ENCODE results near the gene TDRD7. TPM values are rescaled to one million over a fixed set of nuclear protein-coding genes. Genes with fewer than 3 reads are reported as not detected.

Gene TDRD7
- polyA plus RNA-seq, 1 donor (not counting 4 experiments of a cell fraction or from before 2014, with no cell fraction given), result 10.5 TPM

- H3K4me3 ChIP-seq (ENCODE audit: control insufficient read depth in 2 of 3, extremely low read depth in 1 of 3, insufficient read depth in 2 of 3, low read depth in 1 of 3, low read length in 3 of 3), result no peak overlapping the region
- H3K27ac ChIP-seq (ENCODE audit: control insufficient read depth, insufficient read depth, low read length), result no peak overlapping the region
- no peak for FAIRE-seq
- H3K27me3 ChIP-seq (ENCODE audit: control insufficient read depth, extremely low read depth, insufficient read depth, low read length), result no peaks in the 10 kb centered on the region
- no peak overlapping the region for H3K4me2 ChIP-seq (ENCODE audit: control insufficient read depth, extremely low read depth, insufficient read depth, low read depth, low read length)
- no peaks in the 10 kb centered on the region for H3K4me1 ChIP-seq (ENCODE audit: control insufficient read depth, extremely low read depth, insufficient read depth, low read length)
- H3K9ac ChIP-seq (ENCODE audit: control insufficient read depth, extremely low read depth, insufficient read depth, low read length), result no peak overlapping the region
- H3K9me3 ChIP-seq (ENCODE audit: control insufficient read depth, low read depth, low read length), result no peaks in the 10 kb centered on the region
- H4K20me1 ChIP-seq (ENCODE audit: control insufficient read depth, extremely low read depth, insufficient read depth, low read length), result no peaks in the 10 kb centered on the region
- no peak overlapping the region for H2AFZ ChIP-seq (ENCODE audit: control insufficient read depth, low read length)
- no peaks in the 10 kb centered on the region for H3K79me2 ChIP-seq (ENCODE audit: control insufficient read depth, insufficient read depth, low read length)
- no peaks in the 10 kb centered on the region for H3K9me1 ChIP-seq (ENCODE audit: control insufficient read depth, extremely low read depth, insufficient read depth, low read length)
- dilution Hi-C loops (cut with MboI; ENCODE audit: extremely low pct_ligation_motif_present, low sequenced_read_pairs), result no loop called here
- H3K36me3 ChIP-seq (ENCODE audit: control insufficient read depth in 2 of 2, extremely low read depth in 1 of 2, insufficient read depth in 2 of 2, low read length in 2 of 2), result no peaks in the 10 kb centered on the region
- no peak for DNase-seq (ENCODE audit: low read depth, low spot score)
- TF ChIP-seq CTCF (optimal IDR thresholded peaks at IDR 0.05 in 1 of 3, IDR thresholded peaks at IDR 0.05 in 1 of 3, conservative IDR thresholded peaks at IDR 0.05 in 1 of 3; ENCODE audit: extremely low read depth in 1 of 3, insufficient read depth in 2 of 3, low read length in 3 of 3), result no peak
- no peak for TF ChIP-seq EZH2 (IDR thresholded peaks at IDR 0.05; ENCODE audit: low read length)
Observed at GRCh38 chr9:97418880-97419279, 7.0 kb downstream of the TDRD7 start.

GRCh38 chr9:97419309-97419867 is 7.5 kb downstream of the TDRD7 start:
- Histone ChIP-seq H3K9me1 (ENCODE audit: control insufficient read depth, extremely low read depth, insufficient read depth, low read length) (no peaks in the 10 kb centered on the region), H3K4me1 (ENCODE audit: control insufficient read depth, extremely low read depth, insufficient read depth, low read length) (no peaks in the 10 kb centered on the region), H3K27ac (ENCODE audit: control insufficient read depth, insufficient read depth, low read length) (no peak overlapping the region), H3K4me2 (ENCODE audit: control insufficient read depth, extremely low read depth, insufficient read depth, low read depth, low read length) (no peak overlapping the region), H3K9ac (ENCODE audit: control insufficient read depth, extremely low read depth, insufficient read depth, low read length) (no peak overlapping the region), H3K9me3 (ENCODE audit: control insufficient read depth, low read depth, low read length) (no peaks in the 10 kb centered on the region), H3K79me2 (ENCODE audit: control insufficient read depth, insufficient read depth, low read length) (peaks cover 2% of the 10 kb centered on the region), H3K36me3 (ENCODE audit: control insufficient read depth in 2 of 2, extremely low read depth in 1 of 2, insufficient read depth in 2 of 2, low read length in 2 of 2) (no peaks in the 10 kb centered on the region), H3K27me3 (ENCODE audit: control insufficient read depth, extremely low read depth, insufficient read depth, low read length) (no peaks in the 10 kb centered on the region), H3K4me3 (ENCODE audit: control insufficient read depth in 2 of 3, extremely low read depth in 1 of 3, insufficient read depth in 2 of 3, low read depth in 1 of 3, low read length in 3 of 3) (no peak overlapping the region), H2AFZ (ENCODE audit: control insufficient read depth, low read length) (no peak overlapping the region), H4K20me1 (ENCODE audit: control insufficient read depth, extremely low read depth, insufficient read depth, low read length) (no peaks in the 10 kb centered on the region)
- dilution Hi-C loops (cut with MboI; ENCODE audit: extremely low pct_ligation_motif_present, low sequenced_read_pairs), result no loop called here
- FAIRE-seq (no peak), DNase-seq (ENCODE audit: low read depth, low spot score) (no peak)
- TF ChIP-seq EZH2 (IDR thresholded peaks at IDR 0.05; ENCODE audit: low read length) (no peak), CTCF (optimal IDR thresholded peaks at IDR 0.05 in 1 of 3, IDR thresholded peaks at IDR 0.05 in 1 of 3, conservative IDR thresholded peaks at IDR 0.05 in 1 of 3; ENCODE audit: extremely low read depth in 1 of 3, insufficient read depth in 2 of 3, low read length in 3 of 3) (no peak)

Measured in keratinocyte (primary cell).